Measurements from ENCODE around the gene CYTH1.

DNA sequence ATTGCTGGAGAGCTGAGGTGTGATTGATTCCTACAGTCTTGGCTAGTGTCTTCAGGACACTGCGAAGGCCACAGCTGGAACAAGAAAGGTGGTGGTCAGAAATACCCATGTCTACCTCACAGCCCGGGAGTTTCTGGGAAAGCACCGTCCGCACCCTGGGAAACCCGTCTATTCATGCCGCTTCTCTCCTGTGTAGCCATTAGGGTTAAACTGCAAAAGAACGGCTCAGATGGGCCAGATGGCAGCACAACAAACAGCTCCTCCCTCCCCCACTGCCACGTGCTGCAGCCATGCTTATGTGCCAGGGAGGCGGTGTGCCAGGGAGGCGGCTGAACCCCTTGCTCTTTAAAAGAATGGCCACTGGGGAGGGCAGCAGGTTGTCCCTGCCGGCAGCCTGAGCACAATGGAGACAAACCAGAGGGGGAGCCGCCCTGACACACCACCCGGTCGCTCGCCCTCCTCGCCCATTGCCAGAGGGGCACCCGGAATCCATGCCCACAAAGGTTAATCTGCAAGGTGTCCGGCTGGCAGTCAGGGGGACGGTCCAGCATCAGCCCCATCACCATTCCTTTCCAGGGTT, 65.2 kb downstream of the CYTH1 start:
- TF ChIP-seq, protein P1, sequence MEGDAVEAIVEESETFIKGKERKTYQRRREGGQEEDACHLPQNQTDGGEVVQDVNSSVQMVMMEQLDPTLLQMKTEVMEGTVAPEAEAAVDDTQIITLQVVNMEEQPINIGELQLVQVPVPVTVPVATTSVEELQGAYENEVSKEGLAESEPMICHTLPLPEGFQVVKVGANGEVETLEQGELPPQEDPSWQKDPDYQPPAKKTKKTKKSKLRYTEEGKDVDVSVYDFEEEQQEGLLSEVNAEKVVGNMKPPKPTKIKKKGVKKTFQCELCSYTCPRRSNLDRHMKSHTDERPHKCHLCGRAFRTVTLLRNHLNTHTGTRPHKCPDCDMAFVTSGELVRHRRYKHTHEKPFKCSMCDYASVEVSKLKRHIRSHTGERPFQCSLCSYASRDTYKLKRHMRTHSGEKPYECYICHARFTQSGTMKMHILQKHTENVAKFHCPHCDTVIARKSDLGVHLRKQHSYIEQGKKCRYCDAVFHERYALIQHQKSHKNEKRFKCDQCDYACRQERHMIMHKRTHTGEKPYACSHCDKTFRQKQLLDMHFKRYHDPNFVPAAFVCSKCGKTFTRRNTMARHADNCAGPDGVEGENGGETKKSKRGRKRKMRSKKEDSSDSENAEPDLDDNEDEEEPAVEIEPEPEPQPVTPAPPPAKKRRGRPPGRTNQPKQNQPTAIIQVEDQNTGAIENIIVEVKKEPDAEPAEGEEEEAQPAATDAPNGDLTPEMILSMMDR (IDR thresholded peaks at IDR 0.05; ENCODE audit: low read length), result no peak
- no peak for TF ChIP-seq EZH2 (IDR thresholded peaks at IDR 0.05; ENCODE audit: borderline replicate concordance, low read length)
